ENCODE results near the gene POLR2M.

POLR2M gene

GRCh38 chr15:57738734-57739237 lies 32.3 kb downstream of the POLR2M start:
- no peaks in the 10 kb centered on the region for H3K27me3 Mint-ChIP-seq
- DNase-seq: no peak
- H3K36me3 Mint-ChIP-seq: no peaks in the 10 kb centered on the region
- CTCF ChIA-PET: interaction anchor here (0.9 kb wide), 1 partner anchor 11 kb away, joined by 3 read pairs; no protein-coding TSS in a partner anchor
- H3K4me3 Mint-ChIP-seq: no peak overlapping the region
- no peak overlapping the region for H3K27ac Mint-ChIP-seq
- peaks cover 10% of the 10 kb centered on the region for H3K4me1 Mint-ChIP-seq
- H3K9me3 Mint-ChIP-seq: no peaks in the 10 kb centered on the region

- no peaks in the 10 kb centered on the region for H3K36me3 Mint-ChIP-seq
- no peak overlapping the region for H3K4me3 Mint-ChIP-seq
- CTCF ChIA-PET: interaction anchor here (1.0 to 1.7 kb wide), 3 partner anchors 8 to 11 kb away, joined by 4 to 5 read pairs (median 5); no protein-coding TSS in a partner anchor
- H3K27me3 Mint-ChIP-seq: no peaks in the 10 kb centered on the region
- H3K27ac Mint-ChIP-seq: no peak overlapping the region
- no peaks in the 10 kb centered on the region for H3K9me3 Mint-ChIP-seq
- no peak for DNase-seq
- peaks cover 7% of the 10 kb centered on the region for H3K4me1 Mint-ChIP-seq
These were observed 33.5 kb downstream of the POLR2M start for GRCh38 chr15:57740048-57740447.

- Mint-ChIP-seq H3K36me3 (no peaks in the 10 kb centered on the region), H3K9me3 (no peaks in the 10 kb centered on the region), H3K4me3 (no peak overlapping the region), H3K27ac (no peak overlapping the region), H3K27me3 (no peaks in the 10 kb centered on the region), H3K4me1 (peaks cover 7% of the 10 kb centered on the region)
- CTCF ChIA-PET: interaction anchor here (0.5 to 1.9 kb wide), 4 partner anchors 9 to 329 kb away, joined by 3 to 6 read pairs (median 4); no protein-coding TSS in a partner anchor
- no peak for DNase-seq
These were observed 34.6 kb downstream of the POLR2M start for GRCh38 chr15:57741089-57741488.

- Mint-ChIP-seq H3K4me1 (peaks cover 8% of the 10 kb centered on the region), H3K4me3 (no peak overlapping the region), H3K36me3 (no peaks in the 10 kb centered on the region), H3K9me3 (no peaks in the 10 kb centered on the region), H3K27me3 (no peaks in the 10 kb centered on the region), H3K27ac (no peak overlapping the region)
- DNase-seq: no peak
- CTCF ChIA-PET: interaction anchor here (0.6 to 12.7 kb wide), 9 partner anchors 8 to 327 kb away, joined by 3 to 303 read pairs (median 4); partner anchors contain the start of gene ALDH1A2
These were observed 36.9 kb downstream of the POLR2M start for GRCh38 chr15:57743424-57743823.

- H3K4me3 Mint-ChIP-seq: no peak overlapping the region
- H3K27me3 Mint-ChIP-seq: no peaks in the 10 kb centered on the region
- peaks cover 8% of the 10 kb centered on the region for H3K4me1 Mint-ChIP-seq
- DNase-seq: no peak
- no peaks in the 10 kb centered on the region for H3K36me3 Mint-ChIP-seq
- CTCF ChIA-PET: interaction anchor here (0.8 to 12.7 kb wide), 5 partner anchors 9 to 320 kb away, joined by 3 to 303 read pairs (median 5); no protein-coding TSS in a partner anchor
- H3K9me3 Mint-ChIP-seq: no peaks in the 10 kb centered on the region
- no peak overlapping the region for H3K27ac Mint-ChIP-seq
These were observed 40.3 kb downstream of the POLR2M start for GRCh38 chr15:57746786-57747185.

GRCh38 chr15:57747206-57747896 lies 40.8 kb downstream of the POLR2M start:
- peak; percentile 59 for DNase-seq
- H3K27ac Mint-ChIP-seq: peak overlapping the region; percentile 9

GRCh38 chr15:57751177-57751800 lies 44.8 kb downstream of the POLR2M start:
- no peak for DNase-seq
- no peaks in the 10 kb centered on the region for H3K36me3 Mint-ChIP-seq
- no peak overlapping the region for H3K4me3 Mint-ChIP-seq
- H3K27ac Mint-ChIP-seq: no peak overlapping the region
- CTCF ChIA-PET: interaction anchor here (0.6 to 12.7 kb wide), 21 partner anchors 8 to 431 kb away, joined by 3 to 303 read pairs (median 4); partner anchors contain the start of gene ALDH1A2
- H3K27me3 Mint-ChIP-seq: no peaks in the 10 kb centered on the region
- peaks cover 8% of the 10 kb centered on the region for H3K4me1 Mint-ChIP-seq
- H3K9me3 Mint-ChIP-seq: no peaks in the 10 kb centered on the region

More at GRCh38 chr15:57747206-57747896, 40.8 kb downstream of the POLR2M start:
- Mint-ChIP-seq H3K36me3 (no peaks in the 10 kb centered on the region), H3K27me3 (no peaks in the 10 kb centered on the region), H3K4me3 (no peak overlapping the region), H3K4me1 (peaks cover 8% of the 10 kb centered on the region), H3K9me3 (no peaks in the 10 kb centered on the region)
- CTCF ChIA-PET: interaction anchor here (0.8 to 12.7 kb wide), 5 partner anchors 8 to 320 kb away, joined by 3 to 303 read pairs (median 5); no protein-coding TSS in a partner anchor

- CTCF ChIA-PET: interaction anchor here (0.8 to 12.7 kb wide), 6 partner anchors 8 to 318 kb away, joined by 3 to 303 read pairs (median 7); partner anchors contain the start of gene ALDH1A2
- no peaks in the 10 kb centered on the region for H3K36me3 Mint-ChIP-seq
- H3K4me1 Mint-ChIP-seq: peaks cover under 1% of the 10 kb centered on the region
- H3K4me3 Mint-ChIP-seq: no peak overlapping the region
- no peak for DNase-seq
- no peaks in the 10 kb centered on the region for H3K9me3 Mint-ChIP-seq
- H3K27me3 Mint-ChIP-seq: no peaks in the 10 kb centered on the region
- H3K27ac Mint-ChIP-seq: no peak overlapping the region
These were observed 45.9 kb downstream of the POLR2M start for GRCh38 chr15:57752436-57752835.

GRCh38 chr15:57752840-57753239 lies 46.3 kb downstream of the POLR2M start:
- no peak overlapping the region for H3K4me3 Mint-ChIP-seq

GRCh38 chr15:57756466-57756865 lies 50.0 kb downstream of the POLR2M start:
- H3K4me3 Mint-ChIP-seq: no peak overlapping the region
- no peaks in the 10 kb centered on the region for H3K36me3 Mint-ChIP-seq
- H3K27me3 Mint-ChIP-seq: no peaks in the 10 kb centered on the region
- no peaks in the 10 kb centered on the region for H3K9me3 Mint-ChIP-seq
- no peak for DNase-seq
- no peaks in the 10 kb centered on the region for H3K4me1 Mint-ChIP-seq
- CTCF ChIA-PET: interaction anchor here (1.3 kb wide), 1 partner anchor 105 kb away, joined by 4 read pairs; no protein-coding TSS in a partner anchor
- no peak overlapping the region for H3K27ac Mint-ChIP-seq

More at GRCh38 chr15:57752840-57753239, 46.3 kb downstream of the POLR2M start:
- Mint-ChIP-seq H3K27me3 (no peaks in the 10 kb centered on the region), H3K27ac (no peak overlapping the region), H3K36me3 (no peaks in the 10 kb centered on the region), H3K4me1 (no peaks in the 10 kb centered on the region), H3K9me3 (no peaks in the 10 kb centered on the region)
- DNase-seq: no peak
- CTCF ChIA-PET: interaction anchor here (0.9 to 12.7 kb wide), 4 partner anchors 9 to 313 kb away, joined by 3 to 303 read pairs (median 6); partner anchors contain the start of gene ALDH1A2

- H3K4me1 Mint-ChIP-seq: peaks cover 1% of the 10 kb centered on the region
- CTCF ChIA-PET: interaction anchor here (1.4 kb wide), 1 partner anchor 8 kb away, joined by 5 read pairs; no protein-coding TSS in a partner anchor
- H3K36me3 Mint-ChIP-seq: no peaks in the 10 kb centered on the region
- no peaks in the 10 kb centered on the region for H3K9me3 Mint-ChIP-seq
- peaks cover 10% of the 10 kb centered on the region for H3K27me3 Mint-ChIP-seq
- no peak for DNase-seq
- no peak overlapping the region for H3K4me3 Mint-ChIP-seq
- H3K27ac Mint-ChIP-seq: no peak overlapping the region
These were observed 52.0 kb downstream of the POLR2M start for GRCh38 chr15:57758560-57758959.

- Mint-ChIP-seq H3K4me3 (no peak overlapping the region), H3K36me3 (no peaks in the 10 kb centered on the region), H3K9me3 (no peaks in the 10 kb centered on the region), H3K27ac (no peak overlapping the region), H3K4me1 (peaks cover 2% of the 10 kb centered on the region), H3K27me3 (peaks cover 11% of the 10 kb centered on the region)
- no peak for DNase-seq
- CTCF ChIA-PET: no interaction called here
These were observed 55.0 kb downstream of the POLR2M start for GRCh38 chr15:57761562-57761961.

GRCh38 chr15:57762302-57762701 lies 55.8 kb downstream of the POLR2M start:
- Mint-ChIP-seq H3K4me1 (peaks cover 5% of the 10 kb centered on the region), H3K36me3 (no peaks in the 10 kb centered on the region), H3K27ac (no peak overlapping the region), H3K27me3 (peaks cover 11% of the 10 kb centered on the region), H3K9me3 (no peaks in the 10 kb centered on the region), H3K4me3 (no peak overlapping the region)
- DNase-seq: no peak
- CTCF ChIA-PET: no interaction called here
